ENCODE data around the gene SHC2.
"Not testable (repeated sequence)": the region's sequence is repeated elsewhere in the genome, so short reads cannot be mapped to it uniquely, and the experiment has no call there.

SHC2 gene

DNA sequence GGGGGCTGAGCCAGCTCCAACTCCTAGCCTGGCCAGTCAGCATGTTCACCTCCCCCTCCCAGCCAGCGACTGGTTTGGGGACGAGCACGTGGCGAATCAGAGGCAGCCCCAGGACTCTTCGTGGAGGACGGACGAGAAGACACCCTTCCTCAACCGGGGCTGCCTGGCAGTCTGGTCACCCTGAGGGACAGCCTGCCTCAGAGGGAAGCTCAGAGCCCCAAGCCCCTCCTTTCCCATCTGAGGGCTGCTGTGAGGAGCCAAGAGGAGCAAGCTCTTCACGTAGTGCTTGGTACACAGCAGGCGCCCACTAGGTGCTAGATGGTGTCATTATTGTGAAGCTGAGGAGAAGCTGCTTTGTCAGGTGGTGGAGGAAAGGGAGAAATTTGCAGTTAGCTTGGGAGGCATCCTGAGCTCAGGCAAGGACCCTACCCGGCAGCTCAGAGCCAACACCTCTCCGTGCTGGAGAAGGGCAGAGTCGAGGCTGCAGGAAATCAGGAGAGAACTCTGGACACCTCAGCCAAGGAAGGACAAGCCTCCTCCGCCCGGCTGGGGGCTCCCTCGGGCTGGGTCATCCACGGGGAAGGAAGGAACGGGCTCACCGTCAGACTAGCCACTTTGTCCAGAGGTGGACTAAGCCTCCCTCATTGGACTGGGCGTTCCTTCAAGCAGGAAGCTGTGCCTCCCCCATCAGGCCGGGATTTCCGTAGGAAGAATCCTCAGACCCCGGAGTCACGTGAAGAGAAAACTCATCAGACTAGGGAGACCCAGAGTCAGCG is 37.0 kb downstream of the SHC2 start:
- FAIRE-seq (no peak), DNase-seq (ENCODE audit: insufficient read length) (no peak)
- TF ChIP-seq POLR2AphosphoS5 (IDR thresholded peaks at IDR 0.05; ENCODE audit: low read depth, low read length) (no peak), POLR2A (IDR thresholded peaks at IDR 0.05; ENCODE audit: low read depth, low read length) (no peak), TAF1 (IDR thresholded peaks at IDR 0.05; ENCODE audit: borderline replicate concordance, low read depth, low read length) (no peak)

- DNase-seq (ENCODE audit: insufficient read length); FAIRE-seq: not testable (repeated sequence)
Observed at GRCh38 chr19:422917-423226, 38.0 kb downstream of the SHC2 start.

DNA sequence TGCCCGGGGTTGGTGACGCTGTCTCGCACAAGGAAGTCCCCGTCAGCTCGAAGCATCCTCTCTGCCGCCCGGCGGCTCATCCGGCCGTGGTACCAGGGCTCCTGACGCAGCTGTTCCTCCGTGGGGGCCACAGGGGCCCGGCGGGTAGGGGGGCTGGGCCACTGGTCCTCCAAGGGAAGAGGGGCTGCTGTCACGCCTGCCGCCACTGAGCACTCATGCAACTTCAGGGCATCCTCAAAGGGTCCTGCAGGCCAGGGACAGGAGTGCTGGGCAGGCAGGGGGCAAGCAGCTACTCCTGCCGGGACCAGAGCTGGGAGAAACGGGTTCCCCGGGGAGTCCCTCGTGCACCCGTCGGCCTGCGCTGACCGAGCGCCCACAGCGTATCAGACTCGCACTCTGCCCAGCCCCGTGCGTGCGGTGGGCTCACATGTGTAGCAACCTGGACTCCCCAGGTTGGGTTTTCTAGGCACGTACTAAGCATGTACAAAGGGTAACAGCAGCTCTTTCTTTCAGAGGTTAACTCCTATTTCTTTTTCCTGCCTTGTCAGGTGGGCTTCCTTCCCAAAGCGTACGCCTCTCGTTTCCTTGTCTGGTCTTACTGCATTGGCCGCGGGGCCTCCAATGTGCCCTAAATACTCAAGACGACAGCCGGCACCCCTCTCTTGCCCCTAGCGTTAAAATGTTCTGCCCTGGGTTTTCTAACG is 38.5 kb downstream of the SHC2 start:
- no peak for TF ChIP-seq TAF1 (IDR thresholded peaks at IDR 0.05; ENCODE audit: borderline replicate concordance, low read depth, low read length)
- no peak for TF ChIP-seq POLR2A (IDR thresholded peaks at IDR 0.05; ENCODE audit: low read depth, low read length)
- no peak for TF ChIP-seq POLR2AphosphoS5 (IDR thresholded peaks at IDR 0.05; ENCODE audit: low read depth, low read length)
- FAIRE-seq: no peak
- no peak for DNase-seq (ENCODE audit: insufficient read length)

DNA sequence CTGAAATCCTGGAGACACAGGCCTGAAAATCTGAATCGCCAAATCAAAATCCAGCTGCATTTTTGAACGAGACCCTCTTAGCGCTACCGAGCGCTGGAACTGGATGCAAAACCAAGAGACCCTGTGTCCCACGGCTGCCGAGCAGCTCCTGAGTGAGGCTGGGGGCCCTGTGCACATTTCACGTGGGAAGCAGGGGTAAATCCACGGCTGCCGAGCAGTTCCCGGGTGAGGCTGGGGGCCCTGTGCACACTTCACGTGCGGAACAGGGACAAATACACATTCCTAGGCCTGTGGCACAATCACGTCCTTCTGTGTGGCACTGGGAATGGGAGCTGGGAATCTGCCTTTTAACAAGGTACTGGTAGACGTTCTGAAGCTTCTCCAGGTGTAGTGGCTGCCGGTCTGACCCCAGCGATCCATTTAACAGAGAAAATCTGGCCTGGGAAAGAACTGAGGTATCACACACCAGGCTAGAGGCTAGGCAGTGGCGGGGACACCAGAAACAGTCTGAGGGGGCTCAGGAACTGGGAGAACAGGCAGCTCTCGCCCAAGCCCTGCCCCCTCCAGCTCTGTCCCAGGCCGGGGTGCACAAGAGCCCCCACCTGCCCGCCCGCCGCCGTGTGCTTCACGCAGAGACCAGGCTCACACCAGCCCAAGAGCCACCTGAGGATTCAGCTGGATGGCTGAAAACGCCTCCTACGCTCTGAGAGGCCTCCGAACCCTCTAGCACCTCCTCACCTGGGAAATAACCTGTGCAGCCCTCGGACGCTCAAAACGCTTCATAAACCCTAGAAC is 40.9 kb downstream of the SHC2 start:
- FAIRE-seq (no peak), DNase-seq (ENCODE audit: insufficient read length) (no peak)
- TF ChIP-seq POLR2AphosphoS5 (IDR thresholded peaks at IDR 0.05; ENCODE audit: low read depth, low read length) (no peak), TAF1 (IDR thresholded peaks at IDR 0.05; ENCODE audit: borderline replicate concordance, low read depth, low read length) (no peak), POLR2A (IDR thresholded peaks at IDR 0.05; ENCODE audit: low read depth, low read length) (no peak)

- TF ChIP-seq POLR2A (IDR thresholded peaks at IDR 0.05; ENCODE audit: low read depth, low read length) (no peak), POLR2AphosphoS5 (IDR thresholded peaks at IDR 0.05; ENCODE audit: low read depth, low read length) (no peak), TAF1 (IDR thresholded peaks at IDR 0.05; ENCODE audit: borderline replicate concordance, low read depth, low read length) (no peak)
- DNase-seq (ENCODE audit: insufficient read length) (no peak), FAIRE-seq (no peak)
Observed at GRCh38 chr19:418761-419671, 41.8 kb downstream of the SHC2 start.

- DNase-seq (ENCODE audit: insufficient read length) (no peak), FAIRE-seq (no peak)
- TF ChIP-seq POLR2A (IDR thresholded peaks at IDR 0.05; ENCODE audit: low read depth, low read length) (no peak), TAF1 (IDR thresholded peaks at IDR 0.05; ENCODE audit: borderline replicate concordance, low read depth, low read length) (no peak), POLR2AphosphoS5 (IDR thresholded peaks at IDR 0.05; ENCODE audit: low read depth, low read length) (no peak)
Observed at GRCh38 chr19:416416-416815, 44.4 kb downstream of the SHC2 start.

- DNase-seq (ENCODE audit: insufficient read length) (no peak), FAIRE-seq (no peak)
- TF ChIP-seq POLR2A (IDR thresholded peaks at IDR 0.05; ENCODE audit: low read depth, low read length) (no peak), POLR2AphosphoS5 (IDR thresholded peaks at IDR 0.05; ENCODE audit: low read depth, low read length) (no peak), TAF1 (IDR thresholded peaks at IDR 0.05; ENCODE audit: borderline replicate concordance, low read depth, low read length) (no peak)
Observed at GRCh38 chr19:415292-415691, 45.5 kb downstream of the SHC2 start.

GRCh38 chr19:413756-414420 is 46.9 kb downstream of the SHC2 start:
- FAIRE-seq: no peak
- TF ChIP-seq POLR2AphosphoS5 (IDR thresholded peaks at IDR 0.05; ENCODE audit: low read depth, low read length): no peak
- no peak for TF ChIP-seq TAF1 (IDR thresholded peaks at IDR 0.05; ENCODE audit: borderline replicate concordance, low read depth, low read length)
- TF ChIP-seq POLR2A (IDR thresholded peaks at IDR 0.05; ENCODE audit: low read depth, low read length): no peak
- no peak for DNase-seq (ENCODE audit: insufficient read length)

- TF ChIP-seq TAF1 (IDR thresholded peaks at IDR 0.05; ENCODE audit: borderline replicate concordance, low read depth, low read length) (no peak), POLR2AphosphoS5 (IDR thresholded peaks at IDR 0.05; ENCODE audit: low read depth, low read length) (no peak), POLR2A (IDR thresholded peaks at IDR 0.05; ENCODE audit: low read depth, low read length) (no peak)
- DNase-seq (ENCODE audit: insufficient read length): no peak
- FAIRE-seq: no peak
Observed at GRCh38 chr19:412356-413355, 48.2 kb downstream of the SHC2 start.

Data from GM12892 (cell line).